Measurements from ENCODE around the gene IRX5.

DNA sequence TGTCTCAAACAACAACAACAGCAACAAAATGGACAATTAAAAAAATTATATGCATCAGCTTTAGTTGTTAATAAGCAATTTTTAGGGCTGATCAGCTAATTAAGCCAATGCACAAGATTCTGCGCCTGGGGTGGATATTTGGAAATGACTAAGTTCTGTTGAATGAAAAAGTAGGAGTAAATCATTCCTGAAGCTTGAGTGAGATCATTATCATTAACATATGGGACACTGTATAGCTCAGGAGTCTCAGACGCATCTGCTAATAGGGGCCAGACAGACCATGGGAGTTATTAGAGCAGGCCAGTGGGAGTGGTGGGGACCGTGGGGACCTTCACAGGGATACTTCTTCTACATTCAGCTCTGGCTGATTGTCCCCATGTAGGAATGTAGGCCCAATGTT lies 22.8 kb downstream of the IRX5 start:
- TF ChIP-seq, protein P1, sequence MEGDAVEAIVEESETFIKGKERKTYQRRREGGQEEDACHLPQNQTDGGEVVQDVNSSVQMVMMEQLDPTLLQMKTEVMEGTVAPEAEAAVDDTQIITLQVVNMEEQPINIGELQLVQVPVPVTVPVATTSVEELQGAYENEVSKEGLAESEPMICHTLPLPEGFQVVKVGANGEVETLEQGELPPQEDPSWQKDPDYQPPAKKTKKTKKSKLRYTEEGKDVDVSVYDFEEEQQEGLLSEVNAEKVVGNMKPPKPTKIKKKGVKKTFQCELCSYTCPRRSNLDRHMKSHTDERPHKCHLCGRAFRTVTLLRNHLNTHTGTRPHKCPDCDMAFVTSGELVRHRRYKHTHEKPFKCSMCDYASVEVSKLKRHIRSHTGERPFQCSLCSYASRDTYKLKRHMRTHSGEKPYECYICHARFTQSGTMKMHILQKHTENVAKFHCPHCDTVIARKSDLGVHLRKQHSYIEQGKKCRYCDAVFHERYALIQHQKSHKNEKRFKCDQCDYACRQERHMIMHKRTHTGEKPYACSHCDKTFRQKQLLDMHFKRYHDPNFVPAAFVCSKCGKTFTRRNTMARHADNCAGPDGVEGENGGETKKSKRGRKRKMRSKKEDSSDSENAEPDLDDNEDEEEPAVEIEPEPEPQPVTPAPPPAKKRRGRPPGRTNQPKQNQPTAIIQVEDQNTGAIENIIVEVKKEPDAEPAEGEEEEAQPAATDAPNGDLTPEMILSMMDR (IDR thresholded peaks at IDR 0.05), result no peak
- TF ChIP-seq POLR2A (IDR thresholded peaks at IDR 0.05) (no peak), POLR2AphosphoS5 (IDR thresholded peaks at IDR 0.05) (no peak)
